HG03378 (cell line): Measurements from ENCODE around the gene GATAD2A.
"Not testable (repeated sequence)": the region's sequence is repeated elsewhere in the genome, so short reads cannot be mapped to it uniquely, and the experiment has no call there.

ENCODE experiments used
- ATAC-seq: cut with Tn5 transposase; IDR thresholded peaks from one replicate; pipeline ENCODE4 v1.9.1; 2021; ENCODE audit warnings: mild to moderate bottlenecking, moderate library complexity; ENCODE audit not compliant: unreplicated experiment

Gene GATAD2A, protein sequence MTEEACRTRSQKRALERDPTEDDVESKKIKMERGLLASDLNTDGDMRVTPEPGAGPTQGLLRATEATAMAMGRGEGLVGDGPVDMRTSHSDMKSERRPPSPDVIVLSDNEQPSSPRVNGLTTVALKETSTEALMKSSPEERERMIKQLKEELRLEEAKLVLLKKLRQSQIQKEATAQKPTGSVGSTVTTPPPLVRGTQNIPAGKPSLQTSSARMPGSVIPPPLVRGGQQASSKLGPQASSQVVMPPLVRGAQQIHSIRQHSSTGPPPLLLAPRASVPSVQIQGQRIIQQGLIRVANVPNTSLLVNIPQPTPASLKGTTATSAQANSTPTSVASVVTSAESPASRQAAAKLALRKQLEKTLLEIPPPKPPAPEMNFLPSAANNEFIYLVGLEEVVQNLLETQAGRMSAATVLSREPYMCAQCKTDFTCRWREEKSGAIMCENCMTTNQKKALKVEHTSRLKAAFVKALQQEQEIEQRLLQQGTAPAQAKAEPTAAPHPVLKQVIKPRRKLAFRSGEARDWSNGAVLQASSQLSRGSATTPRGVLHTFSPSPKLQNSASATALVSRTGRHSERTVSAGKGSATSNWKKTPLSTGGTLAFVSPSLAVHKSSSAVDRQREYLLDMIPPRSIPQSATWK

DNA sequence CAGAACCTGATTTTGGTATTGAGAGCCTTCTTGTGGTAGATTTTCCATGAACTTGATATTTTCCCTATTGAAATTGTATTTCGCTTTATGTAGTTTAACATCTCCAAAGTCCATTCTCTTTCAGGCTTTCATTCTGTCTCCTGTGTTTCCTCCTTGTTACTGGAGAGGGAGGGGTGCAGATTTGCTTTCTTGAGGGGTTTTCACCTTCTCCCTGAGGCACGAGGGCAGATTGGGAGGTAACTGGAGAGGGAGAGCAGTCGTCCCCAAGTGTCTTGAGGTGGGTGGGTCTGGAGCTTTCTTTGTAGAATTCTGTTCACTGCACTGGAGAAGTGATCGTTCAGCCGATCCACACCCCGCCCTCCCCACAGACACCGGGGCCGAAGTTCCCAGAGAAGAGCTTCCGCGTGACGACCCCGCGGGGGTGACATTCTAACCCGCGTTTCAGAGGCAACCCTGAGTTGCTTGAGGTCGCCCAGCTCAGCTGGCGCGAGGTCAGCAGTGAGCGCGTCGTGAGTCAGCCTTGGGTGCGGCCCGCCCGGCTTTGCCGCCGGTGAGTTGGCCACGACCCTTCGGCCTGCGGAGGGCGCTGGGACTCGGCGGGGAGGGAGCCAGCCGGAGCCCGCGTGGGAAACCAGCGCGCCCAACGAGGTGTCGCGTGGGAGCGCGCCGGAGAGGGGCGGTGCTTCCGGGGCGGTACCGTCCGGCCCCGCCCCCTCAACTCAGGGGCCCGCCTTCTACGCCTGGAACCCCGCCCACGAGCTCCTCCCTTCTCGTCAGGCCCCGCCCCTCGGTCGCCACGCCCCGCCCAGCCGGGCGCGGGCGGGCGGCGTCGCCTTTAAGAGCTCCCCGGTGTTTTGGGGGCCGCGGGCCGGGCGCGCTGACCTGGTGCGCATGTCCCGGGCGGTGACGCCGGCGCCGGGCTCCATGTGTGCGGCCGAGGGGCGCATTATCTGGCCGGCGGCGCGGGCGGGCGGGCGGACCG lies at the start of gene GATAD2A:
GATAD2A (plus strand) TSS at position 797 of the 982 bp plus-strand sequence. CDS start 59,671 bp downstream, outside the sequence.
- peak; percentile 50 for ATAC-seq

DNA sequence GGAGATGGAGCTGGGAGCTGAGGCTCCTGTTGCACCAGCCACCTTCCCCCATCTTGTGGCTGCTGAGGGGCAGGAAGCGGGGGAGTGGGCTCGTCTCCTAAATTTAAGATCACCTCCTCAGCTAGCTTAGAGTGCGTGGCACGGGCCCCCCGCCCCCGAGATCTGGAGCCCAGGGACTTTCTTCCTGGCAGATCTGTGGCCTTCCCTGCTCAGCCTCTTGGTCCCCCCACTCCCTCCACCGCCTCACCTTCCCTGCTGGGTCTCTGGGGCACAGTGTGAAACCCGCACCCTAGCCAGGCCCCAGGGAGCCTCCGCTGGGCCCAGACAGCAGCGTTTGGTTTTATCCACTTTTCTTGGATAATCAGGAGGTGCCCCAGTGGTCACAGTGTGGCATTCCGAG lies 49.0 kb upstream of the GATAD2A start:
- no peak for ATAC-seq

DNA sequence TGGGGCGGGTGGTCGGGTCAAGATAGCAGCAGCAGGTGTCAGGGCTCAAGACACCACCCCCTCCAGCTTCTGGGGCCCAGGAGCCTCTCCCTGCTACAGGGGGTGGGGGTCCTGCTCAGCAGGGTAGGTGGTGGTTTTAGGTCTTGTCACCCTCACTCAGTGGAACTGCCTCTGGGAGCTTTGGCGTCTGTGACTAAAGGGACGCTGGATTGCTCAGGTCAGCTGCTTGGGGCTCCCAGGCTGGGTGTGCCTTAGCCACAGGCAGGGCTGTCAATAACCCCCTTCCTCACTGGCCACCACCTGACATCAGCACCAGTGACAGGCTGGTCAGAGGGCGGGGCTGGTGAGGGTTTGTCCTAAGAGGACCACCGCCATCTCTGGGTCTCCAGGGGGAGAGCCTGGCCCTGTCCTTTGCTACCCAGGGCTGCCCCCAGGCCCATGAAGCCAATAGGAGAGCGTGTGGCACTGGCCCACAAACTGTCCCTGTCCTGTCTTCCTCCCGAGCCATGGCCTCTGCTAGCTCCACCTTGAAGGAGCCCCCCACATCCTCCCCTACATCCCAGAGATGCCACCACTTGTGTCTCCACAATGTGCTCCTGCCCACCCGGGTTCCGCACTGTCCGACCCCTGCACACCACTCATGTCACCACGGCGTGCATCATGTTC lies 48.4 kb upstream of the GATAD2A start:
- ATAC-seq = no peak

DNA sequence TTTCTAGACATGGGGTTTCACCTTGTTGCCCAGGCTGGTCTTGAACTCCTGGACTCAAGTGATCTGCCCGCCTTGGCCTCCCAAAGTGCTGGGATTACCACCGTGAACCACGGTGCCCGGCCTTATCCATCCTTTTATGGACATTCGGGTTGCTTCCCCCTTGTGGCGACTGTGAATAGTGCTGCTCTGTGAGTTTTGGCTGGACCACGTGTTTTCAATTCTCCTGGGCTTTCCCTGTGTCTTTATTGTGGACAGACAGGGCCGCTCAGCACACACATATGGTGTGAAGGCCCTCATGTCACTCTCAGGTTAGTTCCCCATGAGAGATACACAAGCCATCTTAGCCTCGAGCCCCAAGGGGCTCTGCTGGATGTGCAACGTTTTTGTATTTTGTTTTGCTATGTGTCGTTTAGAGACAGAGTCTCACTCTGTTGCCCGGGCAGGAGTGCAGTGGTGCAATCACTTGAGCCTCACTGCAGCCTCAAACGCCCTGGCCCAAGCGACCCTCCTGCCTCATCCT lies 44.3 kb upstream of the GATAD2A start:
- ATAC-seq = peak; percentile 68

DNA sequence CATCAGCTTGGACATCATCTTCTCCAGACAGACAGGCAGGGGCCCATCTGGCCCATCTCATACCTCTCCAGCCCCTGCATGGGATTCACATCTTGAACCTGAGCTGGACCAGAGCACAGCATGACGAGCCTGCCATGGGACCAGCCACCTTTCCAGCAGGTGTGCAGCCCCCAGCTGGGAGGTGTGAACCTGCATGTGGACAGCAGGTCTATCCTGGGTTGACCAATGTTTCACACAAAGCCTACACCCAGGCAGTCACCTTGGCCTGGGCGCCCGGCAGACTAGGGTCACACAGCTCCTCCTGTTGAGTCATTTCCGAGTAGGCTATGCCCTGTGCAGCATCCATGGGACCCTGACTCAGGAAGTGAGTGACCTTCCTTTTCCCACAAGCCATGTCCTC lies 43.4 kb upstream of the GATAD2A start:
- ATAC-seq = no peak

DNA sequence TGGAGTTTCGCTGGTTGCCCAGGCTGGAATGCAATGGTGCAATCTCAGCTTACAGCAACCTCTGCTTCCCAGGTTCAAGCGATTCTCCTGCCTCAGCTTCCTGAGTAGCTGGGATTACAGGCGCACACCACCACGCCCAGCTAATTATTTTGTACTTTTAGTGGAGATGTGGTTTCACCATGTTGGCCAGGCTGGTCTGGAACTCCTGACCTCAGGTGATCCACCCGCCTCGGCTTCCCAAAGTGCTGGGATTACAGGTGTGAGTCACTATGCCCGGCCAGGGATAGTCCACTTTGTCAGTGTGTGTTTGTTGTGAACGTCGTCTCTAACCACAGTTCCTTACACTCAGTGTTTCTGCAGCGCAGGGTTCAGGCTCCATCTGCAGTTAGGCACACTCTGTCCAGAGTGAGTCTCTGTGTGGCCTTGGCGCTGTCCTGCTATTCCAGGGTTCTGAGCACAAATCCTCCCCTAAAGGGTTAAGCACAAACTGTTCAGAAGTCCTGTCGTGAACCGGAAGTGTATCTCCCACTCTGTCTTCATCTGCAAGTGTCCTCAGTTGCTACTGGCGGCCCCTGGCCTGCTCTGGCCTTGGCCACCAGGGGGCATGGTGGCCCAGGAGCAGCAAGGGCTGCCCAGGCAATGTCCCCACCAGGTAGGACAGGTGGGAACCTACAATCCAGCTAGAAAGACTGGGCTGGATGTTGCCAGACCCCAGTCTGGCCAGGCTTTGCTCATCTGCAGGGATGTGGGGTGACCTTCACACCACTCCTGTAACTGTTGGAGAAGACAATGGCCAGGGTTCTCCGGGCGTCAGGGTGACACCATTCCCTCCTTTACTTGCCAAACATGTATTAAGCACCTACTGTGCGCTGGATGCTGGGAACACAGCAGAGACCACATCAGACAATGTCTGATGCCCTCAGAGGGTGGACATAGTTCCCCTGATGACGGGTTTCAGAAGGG lies 38.8 kb upstream of the GATAD2A start:
- peak; percentile 62 for ATAC-seq

DNA sequence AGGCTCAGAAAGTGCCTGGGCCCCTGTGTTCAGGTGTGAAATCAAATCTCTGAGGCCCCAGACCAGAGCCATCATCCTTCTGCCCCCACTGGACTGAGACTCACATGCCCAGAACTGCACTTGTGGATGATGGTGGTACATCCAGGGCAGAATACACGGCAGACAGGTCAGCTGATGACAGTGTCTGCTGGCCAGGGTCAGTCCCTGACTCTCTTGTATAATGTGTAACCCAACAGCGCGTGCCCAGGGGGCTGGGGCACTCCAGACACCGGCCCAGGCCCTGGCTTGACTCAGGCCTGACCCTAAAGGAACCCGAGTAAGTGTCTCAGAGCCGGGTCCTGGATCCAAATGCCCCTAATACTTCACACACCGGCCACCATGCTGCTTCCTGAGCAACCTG lies 37.4 kb upstream of the GATAD2A start:
- ATAC-seq = no peak

DNA sequence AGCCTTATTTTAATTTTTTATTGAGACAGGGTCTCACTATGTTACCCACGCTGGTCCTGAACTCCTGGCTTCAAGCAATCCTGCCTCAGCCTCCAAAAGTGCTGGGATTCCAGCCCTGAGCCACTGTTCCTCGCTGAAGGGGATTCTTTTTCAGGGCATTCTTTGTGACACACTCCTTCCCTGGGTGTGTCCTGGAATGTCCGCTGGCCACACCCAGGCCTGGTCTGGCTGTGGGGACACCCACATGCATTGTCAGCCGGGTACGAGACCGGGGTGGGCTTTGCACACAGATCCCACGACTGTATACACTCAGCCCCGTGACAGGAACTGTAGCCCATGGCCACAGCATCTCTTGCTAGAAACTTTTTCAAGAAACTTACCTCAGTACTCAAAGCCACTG lies 34.4 kb upstream of the GATAD2A start:
- no peak for ATAC-seq

DNA sequence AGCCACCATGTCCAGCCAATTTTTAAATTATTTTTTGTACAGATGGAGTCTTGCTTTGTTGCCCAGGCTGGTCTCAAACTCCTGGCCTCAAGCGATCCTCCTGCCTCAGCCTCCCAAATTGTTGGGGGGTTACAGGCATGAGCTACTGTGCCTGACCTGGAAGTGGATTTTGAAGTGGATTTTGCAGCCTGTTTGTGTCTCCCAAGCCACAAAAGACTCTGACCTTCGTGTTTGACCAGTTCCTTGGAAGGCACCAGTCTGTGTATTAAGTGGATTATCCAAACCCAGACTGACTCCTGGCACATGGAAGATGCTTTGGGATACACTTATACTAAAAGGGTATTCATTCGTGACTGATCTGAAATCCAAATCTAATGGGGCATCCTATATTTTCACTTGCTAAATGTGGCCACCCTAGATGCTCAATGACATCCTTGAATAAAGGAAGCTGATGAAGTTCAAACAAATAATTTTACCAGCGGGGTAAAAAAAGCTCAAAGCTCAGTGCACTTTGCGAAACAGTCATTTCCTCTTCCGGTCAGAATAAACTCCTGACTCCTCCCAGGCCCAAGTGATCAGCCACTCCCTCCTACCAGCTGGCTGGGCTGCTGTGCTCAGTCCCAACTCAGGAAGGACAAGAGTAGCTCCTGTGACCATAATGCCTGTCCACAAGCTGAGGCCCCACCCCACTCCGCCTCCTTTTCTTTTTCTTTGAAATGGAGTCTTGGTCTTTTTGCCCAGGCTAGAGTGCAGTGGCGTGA lies 32.6 kb upstream of the GATAD2A start:
- peak; percentile 75 for ATAC-seq

DNA sequence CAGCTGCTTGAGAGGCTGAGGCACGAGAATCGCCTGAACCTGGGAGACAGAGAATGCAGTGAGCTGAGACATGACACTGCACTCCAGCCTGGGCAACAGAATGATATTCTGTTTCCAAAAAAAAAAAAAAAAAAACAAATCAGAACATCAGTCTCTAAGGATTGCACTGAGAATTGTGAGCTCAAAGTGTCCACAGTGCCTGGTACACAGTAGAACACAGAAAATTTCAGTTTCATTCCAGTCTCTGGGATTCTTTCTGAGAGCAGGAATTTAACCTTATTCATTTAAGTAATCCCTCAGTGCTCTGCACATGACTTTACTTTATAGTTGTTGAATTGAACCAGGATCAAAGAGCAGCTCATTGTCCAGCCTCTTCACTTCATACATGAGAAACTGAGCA lies 25.9 kb upstream of the GATAD2A start:
- ATAC-seq = no peak

DNA sequence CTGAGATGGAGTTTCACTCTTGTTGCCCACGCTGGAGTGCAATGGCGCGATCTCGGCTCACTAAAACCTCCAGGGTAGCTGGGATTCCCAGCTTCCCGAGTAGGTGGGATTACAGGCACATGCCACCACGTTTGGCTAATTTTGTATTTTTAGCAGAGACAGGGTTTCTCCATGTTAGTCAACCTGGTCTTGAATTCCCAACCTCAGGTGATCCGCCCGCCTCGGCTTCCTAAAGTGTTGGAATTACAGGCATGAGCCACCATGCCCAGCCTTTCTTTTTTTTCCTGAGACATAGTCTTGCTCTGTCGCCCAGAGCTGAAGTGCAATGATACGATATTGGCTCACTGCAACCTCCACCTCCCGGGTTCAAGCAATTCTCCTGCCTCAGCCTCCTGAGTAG lies 25.2 kb upstream of the GATAD2A start:
- not testable (repeated sequence) for ATAC-seq

DNA sequence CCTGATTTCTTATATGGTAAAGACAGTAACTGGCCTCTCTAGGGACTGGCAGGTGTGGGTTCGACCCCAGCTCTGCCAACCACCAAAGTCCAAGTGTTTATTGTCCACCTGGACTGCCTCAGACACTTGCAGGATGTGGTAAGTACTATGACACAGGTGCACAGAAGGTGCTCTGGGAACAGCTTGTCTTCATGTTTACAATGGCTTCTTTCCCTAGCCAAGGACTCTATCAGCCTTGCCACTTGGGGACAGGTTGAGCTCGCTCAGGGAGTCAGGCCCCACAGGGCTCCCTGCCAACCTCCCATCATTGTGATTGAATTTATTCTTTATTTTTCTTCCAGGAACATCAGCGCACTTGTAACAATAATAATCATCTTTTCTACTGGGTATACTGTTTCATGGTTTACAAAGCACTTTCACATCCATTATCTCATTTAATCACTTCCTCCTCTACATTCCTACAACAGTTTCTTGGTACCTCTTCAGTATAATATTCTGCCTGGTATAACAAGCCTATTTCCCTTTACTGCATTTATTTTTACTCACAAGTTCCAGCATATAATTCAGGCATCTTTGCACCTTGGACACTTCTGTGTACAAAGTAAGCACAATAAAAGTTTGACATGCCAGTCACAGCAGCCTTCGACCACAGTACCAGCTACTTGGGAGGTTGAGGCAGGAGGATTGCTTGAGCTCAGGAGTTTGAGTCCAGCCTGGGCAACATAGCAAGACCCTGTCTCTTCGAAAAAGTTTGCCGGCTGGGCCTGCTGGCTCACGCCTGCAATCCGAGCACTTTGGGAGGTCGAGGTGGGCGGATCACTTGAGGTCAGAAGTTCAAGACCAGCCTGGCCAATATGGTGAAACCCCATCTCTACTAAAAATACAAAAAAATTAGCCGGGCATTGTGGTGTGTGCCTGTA lies 24.2 kb upstream of the GATAD2A start:
- no peak for ATAC-seq

DNA sequence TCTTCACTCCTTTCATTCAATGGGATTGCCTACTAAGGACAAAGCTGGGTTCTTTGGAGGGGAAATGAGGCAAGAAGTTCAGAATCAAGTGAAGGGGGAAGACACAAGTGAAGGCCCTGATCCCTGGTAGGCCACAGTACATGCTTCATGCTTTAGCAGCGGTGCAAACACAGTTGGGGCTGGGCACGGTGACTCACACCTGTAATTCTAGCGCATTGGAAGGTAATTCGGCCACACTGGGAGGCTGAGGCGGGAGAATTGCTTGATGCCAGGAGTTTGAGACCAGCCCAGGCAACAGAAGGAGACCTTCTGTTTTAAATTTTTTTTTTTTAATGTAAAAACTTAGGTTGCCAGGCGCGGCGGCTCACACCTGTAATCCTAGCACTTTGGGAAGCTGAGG lies 23.4 kb upstream of the GATAD2A start:
- no peak for ATAC-seq

DNA sequence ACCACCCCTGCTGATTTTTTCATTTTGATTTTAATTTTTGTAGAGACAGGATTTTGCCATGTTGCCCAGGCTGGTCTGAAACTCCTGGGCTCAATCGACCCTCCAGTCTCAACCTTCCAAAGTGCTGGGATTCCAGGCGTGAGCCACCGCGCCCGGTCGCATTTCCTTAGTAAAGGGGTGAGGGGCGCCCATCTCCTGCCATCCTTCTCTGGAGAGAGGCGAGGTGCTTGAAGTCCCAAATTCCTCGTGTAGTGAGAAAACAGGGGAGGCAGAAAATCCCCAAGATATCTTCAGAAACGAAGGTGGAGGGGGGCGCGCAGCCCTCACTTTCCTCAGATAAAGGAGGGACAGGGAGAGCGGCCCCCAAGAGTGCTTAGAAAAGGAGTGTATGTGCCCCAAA lies 21.0 kb upstream of the GATAD2A start:
- no peak for ATAC-seq

DNA sequence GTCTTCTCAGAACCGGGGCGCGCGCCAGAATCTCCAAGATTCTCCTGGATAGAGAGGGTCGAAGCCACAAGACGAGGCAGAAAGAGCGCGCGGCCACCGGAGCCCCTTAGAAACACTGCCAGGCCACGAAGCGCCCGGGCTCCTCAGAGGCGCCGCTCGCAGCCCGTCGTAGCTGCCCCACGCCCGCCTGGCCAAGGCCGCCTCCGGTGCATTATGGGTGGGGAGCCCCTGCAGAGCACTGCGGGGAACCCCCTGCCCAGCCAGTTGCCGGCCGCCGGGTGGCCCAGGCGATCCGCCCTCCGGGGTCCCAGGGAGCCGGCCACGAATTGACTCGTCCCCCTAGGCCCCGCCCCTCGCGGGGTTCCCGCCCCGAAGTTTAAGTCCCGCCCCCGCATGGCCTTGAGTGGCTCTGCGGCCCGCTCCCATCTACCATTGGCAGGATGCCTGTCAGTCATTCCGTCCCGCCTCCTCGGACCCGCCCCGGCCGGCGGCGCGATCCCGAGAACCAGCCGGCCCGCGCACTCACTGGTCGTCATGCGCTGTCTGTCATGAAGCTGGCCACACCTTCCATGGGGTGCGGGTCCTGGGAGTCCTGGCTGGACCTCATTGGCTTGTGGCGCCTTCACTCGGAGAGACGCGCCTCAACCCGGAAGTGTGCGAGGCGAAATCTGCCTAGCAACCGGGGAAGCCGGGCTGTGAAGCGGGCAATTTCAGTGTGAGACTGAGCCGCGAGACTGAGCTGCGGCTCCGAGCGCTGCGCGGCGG lies 20.2 kb upstream of the GATAD2A start:
- ATAC-seq = peak; percentile 89

DNA sequence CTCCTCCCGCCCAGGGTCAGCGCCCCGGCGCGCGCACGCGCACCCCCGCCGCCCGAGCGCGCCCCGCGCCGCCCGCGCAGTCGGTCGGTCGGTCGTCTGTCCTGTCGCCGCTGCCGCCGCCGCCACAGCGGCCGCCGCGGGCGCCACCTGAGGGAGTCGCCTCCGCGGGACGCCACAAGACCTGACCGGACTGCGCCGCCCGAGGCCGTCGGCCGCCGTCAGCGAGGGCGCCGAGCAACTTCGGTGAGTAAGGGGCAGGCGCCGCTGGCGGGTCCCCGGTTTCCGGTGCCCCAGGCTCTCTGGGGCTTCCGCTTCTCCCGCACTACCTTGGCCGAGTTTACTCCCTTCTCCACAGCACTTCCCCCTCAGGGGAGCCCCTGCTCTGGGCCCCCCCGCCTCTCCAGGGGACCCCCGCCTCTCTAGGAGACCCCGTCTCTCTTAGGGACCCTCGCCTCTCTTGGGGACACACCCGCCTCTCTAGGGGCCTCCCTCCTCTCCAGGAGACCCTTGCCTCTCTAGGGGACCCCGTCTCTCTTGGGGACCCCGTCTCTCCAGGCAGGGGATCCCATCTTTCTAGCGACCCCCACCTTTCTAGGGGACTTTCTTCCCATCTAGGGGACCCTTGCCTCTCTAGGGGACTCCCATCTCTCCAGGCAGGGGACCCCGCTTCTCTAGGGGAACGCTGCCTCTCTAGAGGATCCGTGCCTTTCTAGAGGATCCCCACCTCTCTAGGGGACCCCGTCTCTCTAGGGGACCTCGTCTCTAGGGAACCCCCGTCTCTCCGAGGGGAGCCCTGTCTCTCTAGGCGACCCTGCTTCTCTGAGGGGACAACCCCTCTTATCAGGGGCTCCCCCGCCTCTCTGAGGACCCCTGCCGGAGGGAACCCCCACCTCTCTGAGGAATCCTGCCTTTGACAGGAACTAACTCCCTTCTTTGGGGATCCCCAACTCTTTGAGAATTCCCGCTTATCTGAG lies 19.3 kb upstream of the GATAD2A start:
- ATAC-seq = peak; percentile 1
